Measurements from ENCODE around the gene SHCBP1. TPM values are rescaled to one million over a fixed set of nuclear protein-coding genes. Genes with fewer than 3 reads are reported as not detected.
A peak's percentile ranks its signal among the peaks of the same experiment; 100 is the strongest.

The SHCBP1 gene
- total RNA-seq, 2 donors from 2014 or later: 1.2 to 3.1 TPM

DNA sequence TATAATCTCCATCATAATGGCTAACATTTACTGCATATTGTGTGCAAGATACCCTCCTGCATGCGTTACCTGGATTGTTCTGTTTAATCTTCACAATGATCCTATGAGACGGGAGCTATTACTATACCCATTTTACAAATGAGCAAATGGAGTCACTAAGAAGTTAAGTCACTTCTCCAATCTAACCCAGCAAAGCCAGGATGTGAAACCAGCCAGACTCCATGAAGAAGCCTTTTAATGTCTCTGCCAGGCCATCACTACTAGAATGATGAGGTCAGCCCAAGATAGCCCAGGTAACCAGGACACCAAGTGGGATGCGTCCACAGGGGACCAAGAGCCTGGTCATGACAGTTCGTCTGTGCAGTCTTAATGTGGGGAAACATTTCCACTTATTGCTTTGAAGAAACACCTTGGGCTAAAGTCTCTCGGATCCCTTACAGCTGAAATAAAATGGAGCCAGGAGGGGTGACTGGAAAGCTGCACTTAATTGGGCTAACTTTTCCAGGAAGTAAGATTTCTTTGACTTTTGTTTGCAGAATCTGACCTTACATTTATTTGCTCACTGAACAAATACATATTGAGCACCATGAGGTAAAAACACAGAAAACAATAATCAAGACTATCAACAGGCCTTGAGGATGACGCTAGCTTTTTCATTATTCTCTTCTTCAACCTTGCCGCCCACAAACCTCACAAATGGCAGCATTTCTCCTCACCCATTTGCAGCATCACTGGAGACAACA lies 926 bp upstream of the SHCBP1 start:
- DNase-seq: no peak
- no peak for ATAC-seq
- intact Hi-C loops (cut with DNase I, micrococcal nuclease): no loop called here

DNA sequence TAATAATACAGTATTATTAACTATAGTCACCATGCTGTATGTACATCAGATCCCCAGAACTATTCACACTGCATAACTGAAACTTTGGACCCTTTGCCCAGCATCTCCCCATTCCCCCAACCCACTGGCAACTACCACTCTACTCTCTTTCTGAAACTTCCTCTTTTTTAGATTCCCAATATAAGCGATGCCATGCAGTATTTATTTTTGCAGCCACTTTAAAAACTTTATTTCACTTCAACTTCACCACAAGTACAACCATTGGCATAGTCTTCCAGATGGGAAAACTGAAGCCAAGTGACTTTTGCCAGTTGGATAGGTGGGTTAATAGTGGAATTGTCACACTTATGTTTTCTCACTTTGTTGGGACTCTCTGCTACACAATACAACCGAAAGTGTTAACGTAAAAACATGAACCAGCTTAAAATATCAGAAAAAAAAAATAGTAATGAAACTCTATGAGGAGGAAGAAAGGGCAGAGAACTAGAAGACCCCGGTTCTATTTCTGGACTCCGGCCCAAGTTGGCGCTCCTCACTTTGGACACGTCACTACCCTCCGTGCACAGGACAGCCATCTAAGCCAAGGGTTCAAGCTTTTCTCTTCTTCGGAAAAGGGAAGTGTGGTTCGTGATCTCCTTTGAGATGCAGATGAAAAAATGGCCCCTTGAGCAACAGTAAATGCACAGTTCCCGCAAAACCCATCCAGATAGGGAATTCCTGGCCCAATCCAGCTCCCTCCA lies 743 bp downstream of the SHCBP1 start:
- intact Hi-C loops (cut with DNase I, micrococcal nuclease): no loop called here
- peak in 1 of 2 donors; percentile 17 for DNase-seq
- ATAC-seq: peak; percentile 40

DNA sequence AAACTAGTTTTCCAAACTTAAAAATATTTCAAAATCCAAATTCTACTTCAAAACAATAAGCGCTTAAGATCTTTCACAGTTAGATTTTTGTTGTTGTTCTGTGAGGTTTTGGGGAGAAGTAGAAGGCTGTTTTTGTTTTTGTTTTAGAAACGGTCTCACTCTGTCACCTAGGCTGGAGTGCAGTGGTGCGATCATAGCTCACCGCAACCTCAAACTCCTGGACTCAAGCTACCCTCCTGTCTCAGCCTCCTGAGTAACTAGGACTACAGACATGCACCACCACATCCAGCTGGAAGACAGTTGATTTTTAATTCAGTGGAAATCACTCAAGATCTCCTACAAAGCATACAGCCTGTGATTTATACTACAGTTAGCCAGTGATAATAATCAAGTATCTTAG lies 2.7 kb downstream of the SHCBP1 start:
- DNase-seq (no peak), ATAC-seq (no peak)
- intact Hi-C loops (cut with DNase I, micrococcal nuclease): no loop called here

DNA sequence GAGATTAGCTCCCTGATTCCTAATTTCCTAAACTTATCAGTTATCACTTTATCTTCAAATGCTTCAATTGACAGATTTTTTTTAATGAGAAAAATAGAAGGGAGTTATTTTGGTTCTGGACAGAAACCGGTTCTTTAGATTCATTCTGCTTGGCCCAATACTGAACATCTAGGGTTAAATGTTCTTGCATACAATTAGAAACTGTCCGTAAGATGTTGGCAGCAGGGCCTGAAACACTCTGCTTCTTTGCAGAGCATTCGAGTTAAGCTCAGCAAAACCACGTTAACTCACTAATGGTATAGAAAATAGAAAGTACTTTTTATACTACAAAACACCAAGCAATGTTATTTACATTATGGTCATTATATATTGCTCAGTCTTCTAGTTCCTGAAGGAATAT lies 7.2 kb downstream of the SHCBP1 start:
- intact Hi-C loops (cut with DNase I, micrococcal nuclease): no loop called here
- no peak for ATAC-seq
- no peak for DNase-seq

DNA sequence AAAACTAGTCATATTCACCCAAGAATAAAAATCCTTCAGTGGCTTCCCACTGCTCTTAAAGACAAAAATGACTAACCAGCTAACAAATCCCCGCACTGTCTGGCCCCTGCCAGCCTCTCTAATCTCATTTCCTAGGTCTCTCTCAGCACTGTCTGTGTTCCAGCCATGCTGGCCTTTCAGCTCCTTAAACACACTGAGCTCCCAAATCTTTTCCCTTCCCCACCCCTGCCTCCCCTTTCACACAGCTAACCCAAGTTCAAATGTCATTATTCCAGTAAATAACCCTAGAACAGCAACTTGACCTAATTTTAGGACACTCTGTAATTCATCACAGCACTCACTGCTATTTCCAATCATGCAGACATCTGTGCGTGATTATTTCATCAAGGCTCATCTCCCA lies 7.8 kb downstream of the SHCBP1 start:
- DNase-seq (no peak), ATAC-seq (no peak)
- intact Hi-C loops (cut with DNase I, micrococcal nuclease): no loop called here

DNA sequence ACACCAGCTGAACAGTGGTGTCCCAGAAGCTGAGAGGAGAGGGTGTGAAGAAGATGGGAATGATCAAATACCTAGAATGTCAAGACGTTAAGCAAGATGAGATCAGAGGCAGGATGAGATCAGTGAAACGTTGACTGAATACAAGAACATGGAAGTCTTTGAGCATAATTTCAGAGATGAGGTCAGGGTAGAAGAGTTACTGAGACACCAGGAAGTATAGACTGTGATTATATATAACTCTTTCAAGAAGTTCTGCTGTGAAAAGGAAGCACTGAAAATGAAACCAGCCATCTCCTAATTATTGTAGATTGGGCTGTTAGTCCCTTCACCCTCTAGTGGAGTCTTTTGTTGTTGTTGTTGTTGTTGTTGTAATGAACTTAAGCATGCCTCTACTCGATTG lies 9.1 kb downstream of the SHCBP1 start:
- DNase-seq (no peak), ATAC-seq (no peak)
- intact Hi-C loops (cut with DNase I, micrococcal nuclease): no loop called here

DNA sequence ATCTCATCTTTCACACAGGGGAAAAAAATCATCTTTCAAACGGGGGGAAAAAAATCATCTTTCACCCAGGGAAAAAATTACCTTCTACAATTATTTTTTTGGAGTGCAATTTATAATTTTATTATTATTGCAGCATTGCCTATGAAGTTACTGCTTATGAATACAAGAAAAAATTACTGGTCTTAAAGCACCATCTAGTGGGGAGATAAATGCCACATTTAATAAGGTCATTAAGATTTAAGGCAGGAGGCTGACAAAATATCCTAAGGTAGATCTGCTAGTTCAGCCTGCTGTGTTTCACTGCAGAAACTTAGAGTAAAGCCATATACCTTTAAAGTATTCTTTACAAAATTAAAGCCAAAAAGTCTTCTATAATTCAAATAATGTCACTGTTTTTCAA lies 13.7 kb downstream of the SHCBP1 start:
- no peak for ATAC-seq
- intact Hi-C loops (cut with DNase I, micrococcal nuclease): loop anchor here in 1 of 2 donors (5.0 kb wide), 1 partner anchor 50 kb away; no protein-coding TSS in a partner anchor
- no peak for DNase-seq

DNA sequence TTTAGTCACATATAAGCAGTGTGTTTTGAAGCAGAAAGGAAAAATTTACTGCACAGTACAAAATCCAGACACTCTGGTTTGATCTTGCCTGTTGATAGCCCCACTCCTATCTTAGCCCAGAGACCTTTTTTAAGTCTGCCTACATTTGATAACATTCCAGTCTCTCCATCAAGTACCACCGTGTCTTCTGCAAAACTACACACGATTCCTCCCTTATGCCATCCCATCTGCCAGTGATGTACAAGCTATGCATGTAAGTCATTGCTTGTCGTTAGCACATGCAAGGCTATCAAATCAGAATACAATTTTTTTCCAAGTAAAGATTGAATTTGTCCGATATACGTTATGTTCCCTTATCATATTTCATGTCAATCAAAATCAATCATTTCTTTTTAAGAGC lies 14.9 kb downstream of the SHCBP1 start:
- ATAC-seq (no peak), DNase-seq (no peak)
- intact Hi-C loops (cut with DNase I, micrococcal nuclease): loop anchor here in 1 of 2 donors (5.0 kb wide), 1 partner anchor 49 kb away; no protein-coding TSS in a partner anchor

DNA sequence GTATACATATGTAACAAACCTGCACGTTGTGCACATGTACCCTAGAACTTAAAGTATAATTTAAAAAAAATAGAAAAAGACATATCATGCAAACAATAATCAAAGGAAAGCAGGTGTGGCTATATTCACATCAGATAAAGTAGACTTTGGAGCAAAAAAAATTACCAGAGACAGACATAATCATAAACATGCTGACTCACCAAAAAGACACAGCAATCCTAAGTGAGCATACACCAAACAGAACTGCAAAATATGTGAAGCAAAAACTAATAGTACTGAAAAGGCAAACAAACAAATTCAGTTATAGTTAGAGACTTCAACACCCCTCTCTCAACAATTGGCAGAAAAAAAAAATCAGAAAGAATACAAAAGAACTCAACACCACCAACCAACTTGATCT lies 29.9 kb downstream of the SHCBP1 start:
- DNase-seq: no peak
- intact Hi-C loops (cut with DNase I, micrococcal nuclease): no loop called here
- ATAC-seq: no peak

DNA sequence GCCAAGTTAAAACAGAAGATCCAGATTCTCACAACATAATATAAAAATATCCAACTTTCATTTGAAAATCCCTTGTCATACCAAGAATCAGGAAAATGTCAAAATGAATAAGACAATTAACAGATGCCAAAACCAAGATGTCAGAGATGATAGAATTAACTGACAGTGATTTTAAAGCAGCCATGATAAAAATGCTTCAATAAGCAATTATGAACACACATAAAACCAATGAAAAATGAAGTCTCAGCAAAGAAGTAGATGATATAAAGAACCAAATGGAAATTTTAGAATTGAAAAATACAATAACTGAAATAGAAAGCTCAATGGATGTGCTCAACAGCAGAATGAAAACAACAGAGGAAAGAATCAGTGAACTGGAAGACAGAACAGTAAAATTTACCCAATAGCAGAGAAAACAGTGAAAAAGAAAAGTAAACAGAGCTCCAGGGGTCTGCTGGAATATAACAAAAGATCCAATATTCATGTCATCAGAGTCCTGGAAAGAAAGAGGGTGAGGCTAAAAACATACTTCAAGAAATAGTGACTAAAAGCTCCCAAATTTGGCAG lies 35.1 kb downstream of the SHCBP1 start:
- DNase-seq: no peak
- no peak for ATAC-seq
- intact Hi-C loops (cut with DNase I, micrococcal nuclease): no loop called here

DNA sequence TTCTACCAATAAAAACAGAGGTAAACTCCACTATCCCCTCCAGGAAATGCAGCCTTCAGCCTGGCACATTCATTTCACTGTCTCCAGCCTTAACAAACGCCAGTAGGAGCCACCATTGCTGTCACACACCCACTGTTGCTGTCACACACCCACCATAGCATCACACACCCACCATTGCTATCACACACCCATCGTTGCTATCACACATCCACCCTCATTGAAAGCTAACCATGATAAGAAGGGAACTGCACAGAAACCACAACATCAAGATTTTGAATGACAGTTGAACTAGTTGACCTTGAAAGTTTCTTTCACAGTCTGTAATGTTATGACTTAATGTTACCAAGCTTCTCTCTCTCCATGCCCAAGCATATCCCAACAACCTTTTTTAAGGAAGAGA lies 38.1 kb downstream of the SHCBP1 start:
- intact Hi-C loops (cut with DNase I, micrococcal nuclease): no loop called here
- DNase-seq (no peak), ATAC-seq (no peak)

DNA sequence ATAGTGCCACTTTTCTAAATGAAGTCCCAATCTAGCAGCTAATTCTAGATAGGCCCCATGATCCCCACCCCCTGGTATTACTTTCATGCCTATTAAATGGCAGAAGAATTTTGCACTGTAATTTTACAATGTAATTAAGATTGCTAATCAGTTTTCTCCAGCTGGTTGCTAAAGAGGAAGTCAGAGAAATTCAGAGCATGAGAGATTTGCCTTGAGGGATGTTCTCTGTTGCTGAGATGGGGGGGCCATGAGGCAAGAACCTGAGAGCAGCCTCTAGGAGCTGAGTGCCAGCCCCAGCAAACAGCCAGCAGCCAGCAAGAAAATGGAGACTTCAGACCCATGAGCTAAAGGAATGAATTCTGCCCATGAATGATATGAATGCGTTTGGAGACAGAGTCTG lies 38.9 kb downstream of the SHCBP1 start:
- ATAC-seq (no peak), DNase-seq (no peak)
- intact Hi-C loops (cut with DNase I, micrococcal nuclease): no loop called here

DNA sequence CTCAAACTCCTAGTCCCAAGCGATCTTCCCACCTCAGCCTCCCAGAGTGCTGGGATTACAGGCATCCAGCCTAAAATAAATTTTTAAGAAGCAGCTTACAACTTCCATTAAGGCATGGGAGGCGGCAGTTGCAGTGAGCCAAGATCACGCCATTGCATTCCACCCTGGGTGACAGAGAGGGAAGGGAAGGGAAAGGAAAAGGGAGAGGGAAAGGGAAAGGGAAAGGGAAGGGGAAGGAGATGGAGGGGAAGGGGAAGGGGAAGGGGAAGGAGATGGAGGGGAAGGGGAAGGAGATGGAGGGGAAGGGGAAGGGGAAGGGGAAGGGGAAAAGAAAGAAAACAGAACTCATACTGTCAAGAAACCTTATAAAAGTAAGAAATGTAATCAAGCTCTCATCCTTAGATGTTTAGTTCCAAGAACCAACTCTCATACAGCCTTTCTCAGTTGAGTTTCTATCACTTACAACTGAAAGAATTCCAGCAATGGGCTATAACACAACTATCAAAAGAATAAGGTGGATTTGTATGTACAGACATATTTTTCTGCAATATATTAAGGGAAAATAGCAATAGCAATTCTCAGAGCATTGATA lies 43.1 kb downstream of the SHCBP1 start:
- intact Hi-C loops (cut with DNase I, micrococcal nuclease): no loop called here
- no peak for ATAC-seq

DNA sequence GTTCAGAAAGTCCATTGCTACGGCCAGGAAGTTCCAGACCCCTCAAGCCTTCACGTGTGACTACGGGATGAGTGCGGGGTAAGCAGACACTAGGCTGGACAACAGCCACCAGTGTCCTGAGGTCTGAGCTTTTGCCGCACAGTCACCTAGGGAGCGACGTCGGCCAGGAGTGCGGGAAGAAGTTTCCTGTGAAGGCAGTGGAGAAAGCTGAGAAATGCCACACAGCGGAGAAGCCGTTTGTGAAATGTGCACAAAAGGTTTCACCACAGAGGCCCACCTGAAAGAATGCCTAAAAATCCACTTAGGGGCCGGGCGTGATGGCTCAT lies 47.4 kb downstream of the SHCBP1 start:
- ATAC-seq (no peak), DNase-seq (no peak)
- intact Hi-C loops (cut with DNase I, micrococcal nuclease): no loop called here

More for the DNA sequence above, 43.1 kb downstream of the SHCBP1 start:
- DNase-seq: no peak

DNA sequence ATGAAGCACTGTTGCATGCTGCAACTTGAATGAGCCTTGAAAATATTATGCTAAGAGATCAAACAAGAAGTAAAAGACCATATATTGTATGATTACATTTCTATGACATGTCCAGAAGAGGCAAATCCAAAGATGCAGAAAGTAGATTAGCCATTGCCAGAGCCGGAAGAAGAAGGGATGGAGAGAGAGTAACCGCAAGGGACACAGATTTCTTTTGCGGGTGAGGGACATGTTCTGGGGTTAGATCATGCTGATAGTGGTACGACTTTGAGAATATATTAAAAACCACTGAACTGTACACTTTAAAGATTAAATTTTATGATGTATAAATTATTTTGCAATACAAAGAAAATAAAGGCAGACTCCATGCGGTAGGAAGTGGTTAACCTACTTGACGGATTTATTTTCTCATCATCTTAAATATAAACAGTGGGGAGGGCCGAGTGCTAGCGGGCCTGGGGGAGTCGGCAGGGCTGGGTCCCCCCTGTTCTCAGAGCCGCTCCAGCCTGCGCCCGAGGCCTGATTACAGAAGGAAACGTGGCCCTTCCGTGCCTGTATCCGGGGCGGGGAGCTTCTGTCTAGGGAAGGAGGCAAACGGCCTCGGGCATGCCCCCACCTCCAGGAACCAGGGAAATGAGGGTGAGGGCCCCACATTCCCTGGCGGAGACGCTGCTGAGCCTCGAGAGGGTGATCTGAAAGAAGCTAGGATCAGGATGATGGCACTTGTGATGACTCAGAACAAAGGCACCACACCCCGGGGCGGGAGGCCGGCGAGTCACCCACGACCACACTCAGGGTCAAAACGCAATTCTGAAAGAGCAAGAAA lies 48.0 kb downstream of the SHCBP1 start:
- DNase-seq (no peak), ATAC-seq (no peak)
- intact Hi-C loops (cut with DNase I, micrococcal nuclease): no loop called here

DNA sequence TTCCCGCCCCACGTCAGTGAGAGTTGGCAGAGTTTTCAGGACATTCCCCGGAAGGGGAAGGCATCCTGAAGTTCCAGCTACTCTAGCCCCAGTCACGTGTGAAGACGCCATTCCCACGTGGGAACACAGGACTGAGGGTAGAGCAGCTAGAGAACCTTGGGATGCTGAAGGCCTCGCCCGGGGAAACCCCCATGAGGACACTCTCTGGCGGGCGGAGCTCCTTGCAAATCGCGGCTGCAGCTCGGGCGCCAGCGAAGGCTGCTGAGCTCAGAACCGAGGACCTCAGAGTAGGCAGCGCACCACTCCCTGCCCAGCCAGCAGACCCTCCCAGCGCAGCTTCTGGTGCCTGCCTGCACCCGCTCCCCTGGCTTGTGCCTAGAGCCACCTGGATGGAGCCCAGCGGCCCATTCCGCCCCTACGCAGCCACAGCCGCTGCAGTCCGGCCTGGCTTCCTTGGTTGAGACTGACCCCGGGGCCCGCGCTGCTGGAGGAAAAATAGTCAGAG lies 51.9 kb downstream of the SHCBP1 start:
- intact Hi-C loops (cut with DNase I, micrococcal nuclease): no loop called here
- ATAC-seq (no peak), DNase-seq (no peak)

DNA sequence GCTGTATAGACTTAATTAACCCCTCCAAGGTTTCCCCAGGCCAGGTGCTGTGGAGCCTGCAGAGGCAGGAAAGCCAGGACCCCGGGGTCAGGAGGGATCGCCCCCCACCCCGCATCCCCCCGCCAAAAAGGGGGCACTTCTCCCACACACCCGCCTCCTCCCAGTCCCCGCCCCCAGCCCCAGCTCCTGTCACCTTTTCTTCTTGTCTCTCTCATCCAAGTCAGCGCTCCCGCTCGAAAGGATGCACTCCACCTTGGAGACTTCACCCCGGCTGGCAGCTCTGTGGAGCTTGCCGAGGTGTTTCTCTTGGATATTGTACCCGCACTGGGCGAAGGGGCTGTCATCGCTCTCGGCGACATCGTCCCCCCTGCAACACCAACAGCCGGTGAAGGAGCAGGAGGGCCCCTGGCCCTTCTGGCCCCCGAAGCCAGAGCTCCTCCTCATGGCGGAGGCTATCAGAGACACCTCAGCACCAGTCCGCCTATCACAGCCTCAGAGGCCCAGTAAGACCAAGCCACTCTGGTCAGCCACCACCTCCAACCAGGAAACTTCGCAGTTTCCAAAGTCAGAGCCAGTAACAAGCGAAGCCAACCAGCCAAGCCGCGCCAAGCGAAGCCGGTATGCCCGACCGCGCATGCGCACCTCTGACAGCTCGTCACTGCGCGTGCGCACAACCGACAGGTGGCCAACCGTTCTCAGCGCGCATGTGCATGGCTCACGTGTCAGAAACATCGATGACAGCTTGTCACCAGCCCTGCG lies 52.5 kb downstream of the SHCBP1 start:
- DNase-seq: no peak
- intact Hi-C loops (cut with DNase I, micrococcal nuclease): no loop called here
- no peak for ATAC-seq

DNA sequence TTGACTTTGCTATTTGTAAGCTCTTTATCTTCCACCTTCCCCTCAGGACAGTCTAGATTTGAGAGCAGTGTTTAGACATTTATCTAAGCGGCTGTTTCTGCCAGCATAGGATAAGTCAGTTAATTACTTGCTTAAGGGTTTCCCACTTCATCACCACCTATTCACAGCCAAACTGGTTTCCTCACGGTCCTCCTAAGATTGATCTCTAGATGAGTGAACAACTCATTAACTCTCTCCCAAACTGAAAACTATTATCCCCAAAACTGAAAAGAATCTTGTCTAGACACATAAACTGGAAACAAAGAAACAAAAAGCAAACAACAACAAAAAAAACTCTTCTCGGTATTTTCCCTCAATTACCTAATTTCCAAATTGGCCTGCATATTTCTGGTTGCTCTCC lies 58.2 kb downstream of the SHCBP1 start:
- ATAC-seq (no peak), DNase-seq (no peak)
- intact Hi-C loops (cut with DNase I, micrococcal nuclease): no loop called here
